Neural crest cell (in vitro differentiated cells): ENCODE results near the gene FARP1. TPM values are rescaled to one million over a fixed set of nuclear protein-coding genes. Genes with fewer than 3 reads are reported as not detected.

ENCODE experiments used
- DNase-seq: peaks from one replicate; pipeline ENCODE4 v3.0.0; 2021; ENCODE audit warnings: low read depth, mixed read lengths, low spot score
- H3K27ac Mint-ChIP-seq: one replicate; pipeline ENCODE4 v1.8.0; 2021; ENCODE audit warnings: mild to moderate bottlenecking, mixed read lengths; ENCODE audit not compliant: unreplicated experiment
- H3K27me3 Mint-ChIP-seq: 2 replicates; pipeline ENCODE4 v1.8.0; 2021; ENCODE audit warnings: low read depth, mild to moderate bottlenecking, mixed read lengths
- H3K36me3 Mint-ChIP-seq: 2 replicates; pipeline ENCODE4 v1.8.0; 2021; ENCODE audit warnings: low read depth, mild to moderate bottlenecking, mixed read lengths
- H3K4me1 Mint-ChIP-seq: 2 replicates; pipeline ENCODE4 v1.8.0; 2021; ENCODE audit warnings: mixed read lengths
- H3K4me3 Mint-ChIP-seq: one replicate; pipeline ENCODE4 v1.8.0; 2021; ENCODE audit warnings: mild to moderate bottlenecking, mixed read lengths
- H3K9me3 Mint-ChIP-seq: 2 replicates; pipeline ENCODE4 v1.8.0; 2021; ENCODE audit warnings: mixed read lengths
- CTCF ChIP-seq: fragments of 200-600 bp; sonication (generic); conservative IDR thresholded peaks from 2 replicates; pipeline ENCODE4 v1.5.0; 2021; ENCODE audit warnings: antibody characterized with exemption, mild to moderate bottlenecking
- total RNA-seq: library from RNA; stranded (reverse); gene quantifications from 2 replicates; pipeline ENCODE4 v1.2.1, GENCODE V29; 2021

FARP1 gene
- total RNA-seq, 1 donor from 2014 or later = 138 TPM

GRCh38 chr13:98299235-98299965, 156.5 kb downstream of the FARP1 start:
- Mint-ChIP-seq H3K4me1 (peaks cover 70% of the 10 kb centered on the region), H3K4me3 (no peak overlapping the region), H3K9me3 (no peaks in the 10 kb centered on the region), H3K27me3 (no peaks in the 10 kb centered on the region), H3K36me3 (no peaks in the 10 kb centered on the region), H3K27ac (no peak overlapping the region)
- DNase-seq = no peak
- TF ChIP-seq CTCF = no peak

GRCh38 chr13:98299966-98300350, 157.1 kb downstream of the FARP1 start:
- no peak for DNase-seq
- Mint-ChIP-seq H3K27ac (no peak overlapping the region), H3K36me3 (no peaks in the 10 kb centered on the region), H3K27me3 (no peaks in the 10 kb centered on the region), H3K4me1 (peaks cover 73% of the 10 kb centered on the region), H3K9me3 (no peaks in the 10 kb centered on the region), H3K4me3 (no peak overlapping the region)
- TF ChIP-seq CTCF = no peak

- no peak for TF ChIP-seq CTCF
- no peak overlapping the region for H3K27ac Mint-ChIP-seq
- peaks cover 5% of the 10 kb centered on the region for H3K36me3 Mint-ChIP-seq
- H3K4me3 Mint-ChIP-seq = no peak overlapping the region
- H3K27me3 Mint-ChIP-seq = no peaks in the 10 kb centered on the region
- H3K4me1 Mint-ChIP-seq = peaks cover 72% of the 10 kb centered on the region
- H3K9me3 Mint-ChIP-seq = peaks cover 3% of the 10 kb centered on the region
- no peak for DNase-seq
Observed at GRCh38 chr13:98300956-98301641, 158.2 kb downstream of the FARP1 start.

- Mint-ChIP-seq H3K27ac (no peak overlapping the region), H3K9me3 (peaks cover 3% of the 10 kb centered on the region)
- no peak for DNase-seq
Observed at GRCh38 chr13:98301721-98302120, 158.8 kb downstream of the FARP1 start.

GRCh38 chr13:98303858-98304257, 161.0 kb downstream of the FARP1 start:
- peaks cover 5% of the 10 kb centered on the region for H3K9me3 Mint-ChIP-seq
- no peak for TF ChIP-seq CTCF

More at GRCh38 chr13:98301721-98302120, 158.8 kb downstream of the FARP1 start:
- TF ChIP-seq CTCF = no peak
- H3K4me3 Mint-ChIP-seq = no peak overlapping the region
- no peaks in the 10 kb centered on the region for H3K27me3 Mint-ChIP-seq
- H3K36me3 Mint-ChIP-seq = peaks cover 5% of the 10 kb centered on the region
- H3K4me1 Mint-ChIP-seq = peaks cover 73% of the 10 kb centered on the region

More at GRCh38 chr13:98303858-98304257, 161.0 kb downstream of the FARP1 start:
- DNase-seq = no peak
- no peak overlapping the region for H3K27ac Mint-ChIP-seq
- H3K36me3 Mint-ChIP-seq = peaks cover 7% of the 10 kb centered on the region
- H3K4me3 Mint-ChIP-seq = no peak overlapping the region
- no peaks in the 10 kb centered on the region for H3K27me3 Mint-ChIP-seq
- H3K4me1 Mint-ChIP-seq = peaks cover 73% of the 10 kb centered on the region
